ENCODE data around the gene CLDN22.
A peak's percentile ranks its signal among the peaks of the same experiment; 100 is the strongest.

- TF ChIP-seq CTCF (IDR thresholded peaks at IDR 0.05) (no peak), NR3C1 (IDR thresholded peaks at IDR 0.05) (no peak), EP300 (IDR thresholded peaks at IDR 0.05) (0 out of 5 replicates have a peak, but pooled peaks of 1 of the 2 experiments have one; percentile 16), POLR2AphosphoS2 (conservative IDR thresholded peaks at IDR 0.05; ENCODE audit: low read length) (no peak), POLR2A (IDR thresholded peaks at IDR 0.05; ENCODE audit: low read length) (no peak), ESRRA (IDR thresholded peaks at IDR 0.05; ENCODE audit: borderline replicate concordance, low read length) (no peak), REST (IDR thresholded peaks at IDR 0.05) (no peak), CHD2 (IDR thresholded peaks at IDR 0.05; ENCODE audit: low read length, partially characterized antibody) (no peak), PBX3 (IDR thresholded peaks at IDR 0.05) (no peak), SMC3 (IDR thresholded peaks at IDR 0.05) (no peak)
These were observed 13.9 kb upstream of the CLDN22 start for GRCh38 chr4:183333983-183334382.
